T-helper 22 cell (primary cell): ENCODE measurements around the gene SEMA3A.

ENCODE experiments used
- DNase-seq: peaks from one replicate; pipeline ENCODE4 v3.0.0-alpha.2; 2020; ENCODE audit warnings: low read depth

Gene SEMA3A

GRCh38 chr7:83925860-83926259 lies 268.7 kb downstream of the SEMA3A start:
- no peak for DNase-seq

DNA sequence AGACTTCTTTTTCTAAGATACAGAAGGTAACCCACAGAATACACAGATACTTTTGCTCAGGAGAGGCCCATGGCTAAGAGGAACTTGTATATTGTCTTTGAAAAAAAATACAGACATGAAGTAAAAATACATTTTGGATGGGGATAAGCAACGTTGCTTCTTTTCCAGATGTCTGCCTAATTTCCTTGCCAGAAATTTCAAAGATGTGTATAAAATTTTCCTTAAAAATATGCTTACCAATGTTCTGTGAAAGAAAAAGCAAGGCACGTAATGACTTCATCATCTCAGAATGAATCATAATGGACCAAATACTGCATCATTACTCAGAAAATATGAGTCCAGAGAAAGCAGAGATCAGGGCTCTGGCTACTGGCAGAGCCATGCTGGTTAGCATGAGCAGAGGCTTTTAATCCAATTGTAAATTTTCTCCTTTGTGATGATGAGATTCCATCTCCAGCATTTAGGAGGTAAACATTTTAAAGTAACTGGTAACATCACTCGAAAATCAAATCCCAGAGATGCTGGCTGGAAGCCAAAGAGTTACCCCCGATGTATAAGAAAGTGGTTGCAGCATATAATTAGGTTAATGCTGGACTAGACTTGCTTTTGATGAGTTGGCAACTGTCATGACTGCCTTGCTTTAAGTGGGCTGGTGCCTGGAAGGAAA lies 272.5 kb downstream of the SEMA3A start:
- no peak for DNase-seq

DNA sequence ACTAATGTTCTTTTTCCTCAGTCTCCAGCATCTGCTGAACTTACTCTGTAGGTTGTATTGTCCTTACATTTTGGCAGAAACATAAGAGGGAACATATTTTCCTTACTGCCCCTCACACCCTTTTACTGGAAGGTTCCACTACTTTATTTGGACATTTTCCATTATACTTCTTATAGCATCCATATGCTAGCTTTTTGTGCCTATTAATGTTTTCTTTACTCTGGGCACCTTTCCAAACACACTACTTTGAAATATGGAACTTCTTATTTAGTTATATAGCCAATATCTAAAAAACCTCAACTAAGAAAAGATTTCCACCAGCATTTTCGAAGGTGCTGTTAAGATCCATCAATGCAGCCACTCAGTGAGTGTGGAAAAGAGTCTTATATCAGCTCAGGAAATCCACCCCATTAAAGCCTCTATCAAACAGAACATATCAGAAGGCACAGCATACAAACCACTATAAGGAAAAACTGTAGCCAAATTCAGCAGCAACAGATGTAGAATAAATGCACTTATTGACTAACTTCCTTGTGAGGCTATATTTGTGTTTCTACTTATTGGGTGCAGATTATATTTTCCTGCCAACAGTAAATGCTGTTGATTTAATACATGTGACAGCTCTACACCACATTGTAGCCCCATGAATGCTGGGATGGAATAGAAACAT lies 273.2 kb downstream of the SEMA3A start:
- no peak for DNase-seq

GRCh38 chr7:83918142-83918541 lies 276.4 kb downstream of the SEMA3A start:
- DNase-seq = no peak

- DNase-seq = no peak
These were observed 281.4 kb downstream of the SEMA3A start for GRCh38 chr7:83913174-83913573.

GRCh38 chr7:83908526-83908925 lies 286.1 kb downstream of the SEMA3A start:
- DNase-seq = no peak
